Loucy (cell line): ENCODE results near the gene HHATL.

Experiments
- CTCF ChIP-seq: fragments of 200-600 bp; sonication (generic); conservative IDR thresholded peaks from 2 replicates; pipeline ENCODE4 v1.5.1; 2014; ENCODE audit warnings: mild to moderate bottlenecking, antibody characterized with exemption, low read length
- EZH2phosphoT487 ChIP-seq: fragments of 200-600 bp; IDR thresholded peaks from 2 replicates; pipeline ENCODE4 v1.6.1; 2018; ENCODE audit warnings: antibody characterized with exemption, mild to moderate bottlenecking, moderate library complexity, borderline replicate concordance

- TF ChIP-seq EZH2phosphoT487 = no peak
- no peak for TF ChIP-seq CTCF
Measured at GRCh38 chr3:42666022-42666421, 36.6 kb downstream of the HHATL start.
